ENCODE data around the gene PEX5.
"Not testable (repeated sequence)": the region's sequence is repeated elsewhere in the genome, so short reads cannot be mapped to it uniquely, and the experiment has no call there.

PEX5 gene

DNA sequence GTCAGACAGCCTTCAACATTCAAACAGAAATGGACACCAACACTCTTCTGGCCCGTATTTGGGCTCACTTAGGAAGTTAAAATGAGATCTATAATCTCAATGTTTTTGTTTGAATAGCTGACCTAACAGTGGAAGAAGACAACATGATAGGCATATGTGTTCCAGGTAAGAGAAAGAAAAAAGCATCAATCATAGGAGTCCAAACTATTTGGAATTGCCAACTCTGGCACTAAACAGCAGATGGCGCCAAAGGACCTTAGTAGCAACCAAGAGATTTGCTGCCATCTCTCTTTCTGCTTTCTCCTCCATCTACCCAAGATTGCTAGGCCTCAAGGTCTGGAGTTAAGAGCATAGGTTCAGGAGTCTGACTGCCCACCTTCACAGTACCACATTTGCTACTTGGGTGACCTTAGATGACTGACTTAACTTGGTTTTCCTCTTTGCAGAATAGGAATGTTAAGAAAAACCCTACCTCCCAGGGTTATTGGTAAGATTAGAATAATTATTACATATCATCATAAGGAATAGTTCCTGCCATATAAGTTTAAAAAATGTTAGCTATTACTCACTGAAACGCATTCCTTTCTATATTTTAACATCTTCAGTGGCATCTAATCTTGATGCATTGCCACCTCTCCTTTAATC, 30.2 kb downstream of the PEX5 start:
- in situ Hi-C loops (cut with MboI; ENCODE audit: low sequenced_read_pairs, unreplicated experiment), result loop anchor here (5.0 to 25.0 kb wide), 3 partner anchors 243 to 593 kb away; no protein-coding TSS in a partner anchor
- DNase-seq (ENCODE audit: low spot score), result peak; percentile 62
- TF ChIP-seq, protein P1, sequence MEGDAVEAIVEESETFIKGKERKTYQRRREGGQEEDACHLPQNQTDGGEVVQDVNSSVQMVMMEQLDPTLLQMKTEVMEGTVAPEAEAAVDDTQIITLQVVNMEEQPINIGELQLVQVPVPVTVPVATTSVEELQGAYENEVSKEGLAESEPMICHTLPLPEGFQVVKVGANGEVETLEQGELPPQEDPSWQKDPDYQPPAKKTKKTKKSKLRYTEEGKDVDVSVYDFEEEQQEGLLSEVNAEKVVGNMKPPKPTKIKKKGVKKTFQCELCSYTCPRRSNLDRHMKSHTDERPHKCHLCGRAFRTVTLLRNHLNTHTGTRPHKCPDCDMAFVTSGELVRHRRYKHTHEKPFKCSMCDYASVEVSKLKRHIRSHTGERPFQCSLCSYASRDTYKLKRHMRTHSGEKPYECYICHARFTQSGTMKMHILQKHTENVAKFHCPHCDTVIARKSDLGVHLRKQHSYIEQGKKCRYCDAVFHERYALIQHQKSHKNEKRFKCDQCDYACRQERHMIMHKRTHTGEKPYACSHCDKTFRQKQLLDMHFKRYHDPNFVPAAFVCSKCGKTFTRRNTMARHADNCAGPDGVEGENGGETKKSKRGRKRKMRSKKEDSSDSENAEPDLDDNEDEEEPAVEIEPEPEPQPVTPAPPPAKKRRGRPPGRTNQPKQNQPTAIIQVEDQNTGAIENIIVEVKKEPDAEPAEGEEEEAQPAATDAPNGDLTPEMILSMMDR (IDR thresholded peaks at IDR 0.05; ENCODE audit: borderline replicate concordance, control extremely low read depth, extremely low read depth, insufficient read depth, missing control alignments), result peak; percentile 71

- DNase-seq (ENCODE audit: low spot score), result no peak
- in situ Hi-C loops (cut with MboI; ENCODE audit: low sequenced_read_pairs, unreplicated experiment), result loop anchor here (5.0 to 25.0 kb wide), 3 partner anchors 241 to 591 kb away; no protein-coding TSS in a partner anchor
Measured at GRCh38 chr12:7221486-7221885, 32.0 kb downstream of the PEX5 start.

GRCh38 chr12:7229741-7230140, 40.3 kb downstream of the PEX5 start:
- TF ChIP-seq, protein P1 (IDR thresholded peaks at IDR 0.05; ENCODE audit: borderline replicate concordance, control extremely low read depth, extremely low read depth, insufficient read depth, missing control alignments), result no peak
- in situ Hi-C loops (cut with MboI; ENCODE audit: low sequenced_read_pairs, unreplicated experiment), result no loop called here
- DNase-seq (ENCODE audit: low spot score), result no peak

More at GRCh38 chr12:7221486-7221885, 32.0 kb downstream of the PEX5 start:
- TF ChIP-seq, protein P1 (IDR thresholded peaks at IDR 0.05; ENCODE audit: borderline replicate concordance, control extremely low read depth, extremely low read depth, insufficient read depth, missing control alignments), result no peak

GRCh38 chr12:7241404-7242005, 52.0 kb downstream of the PEX5 start:
- TF ChIP-seq, protein P1 (IDR thresholded peaks at IDR 0.05; ENCODE audit: borderline replicate concordance, control extremely low read depth, extremely low read depth, insufficient read depth, missing control alignments), result no peak
- DNase-seq (ENCODE audit: low spot score), result no peak
- in situ Hi-C loops (cut with MboI; ENCODE audit: low sequenced_read_pairs, unreplicated experiment), result no loop called here

- TF ChIP-seq, protein P1 (IDR thresholded peaks at IDR 0.05; ENCODE audit: borderline replicate concordance, control extremely low read depth, extremely low read depth, insufficient read depth, missing control alignments), result no peak
- DNase-seq (ENCODE audit: low spot score), result no peak
- in situ Hi-C loops (cut with MboI; ENCODE audit: low sequenced_read_pairs, unreplicated experiment), result no loop called here
Measured at GRCh38 chr12:7242176-7243101, 53.0 kb downstream of the PEX5 start.

GRCh38 chr12:7251328-7251996, 62.0 kb downstream of the PEX5 start:
- DNase-seq (ENCODE audit: low spot score); in situ Hi-C loops (cut with MboI; ENCODE audit: low sequenced_read_pairs, unreplicated experiment): not testable (repeated sequence)
